ENCODE results near the gene SNTA1.

DNA sequence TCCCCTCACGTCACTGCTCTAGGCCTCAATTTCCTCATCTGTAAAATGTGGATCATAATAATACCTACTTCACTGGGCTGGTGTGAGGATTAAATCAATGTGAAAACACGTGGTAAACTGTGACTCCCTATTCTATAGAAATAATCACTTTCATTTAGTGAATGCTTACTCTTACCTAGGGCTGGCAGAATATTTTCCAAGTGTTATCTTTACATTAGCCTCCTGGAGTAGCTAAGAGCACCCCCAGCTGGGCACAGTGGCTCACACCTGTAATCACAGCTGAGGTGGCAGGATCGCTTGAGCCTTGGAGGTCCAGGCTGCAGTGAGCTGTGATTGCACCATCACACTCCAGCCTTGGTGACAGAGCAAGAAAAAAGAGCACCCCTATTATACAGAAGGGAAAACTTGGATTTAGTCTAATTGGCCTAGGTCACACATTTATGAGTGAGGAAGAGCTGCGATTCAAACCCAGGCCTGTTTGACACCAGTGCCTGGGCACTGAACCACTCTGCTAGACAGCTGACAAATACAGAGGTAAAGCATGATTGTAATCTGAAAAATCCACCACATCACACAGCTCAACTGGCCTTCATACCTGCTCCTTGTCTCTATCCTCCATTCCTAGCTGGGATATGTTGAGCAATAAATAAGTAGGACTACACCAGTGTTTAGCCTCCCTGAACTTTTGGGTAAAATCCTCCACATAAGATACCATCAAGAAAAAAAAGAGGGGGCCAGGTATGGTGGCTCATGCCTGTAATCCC, 1.4 kb upstream of the SNTA1 start:
- peak in 1 of 6 experiments; percentile 17 for TF ChIP-seq CTCF (IDR thresholded peaks at IDR 0.05)
- no peak for TF ChIP-seq POLR2A (IDR thresholded peaks at IDR 0.05)
